Gastrocnemius medialis (tissue), 4 donors: ENCODE measurements around the gene ALDOA.

Source experiments
- POLR2A ChIP-seq, 2 donors: fragments of 450-650 bp; IDR thresholded peaks; one replicate each; pipeline ENCODE4 v1.6.1; 2017; ENCODE audit warnings: antibody characterized with exemption in 2 of 2, mild to moderate bottlenecking in 2 of 2, moderate library complexity in 2 of 2
- TF ChIP-seq, protein P1 (sequence below), 5 experiments: fragments of 450-650 bp in 3 of 5; fragments of 200-600 bp in 2 of 5; sonication (generic) in 2 of 5; IDR thresholded peaks in 4 of 5; conservative IDR thresholded peaks in 1 of 5; 1 replicate in 4 of 5; 2 replicates in 1 of 5; pipeline ENCODE4 v1.5.1; 2016 to 2019; ENCODE audit warnings: antibody characterized with exemption in 5 of 5, mild to moderate bottlenecking in 3 of 5, moderate library complexity in 3 of 5

DNA sequence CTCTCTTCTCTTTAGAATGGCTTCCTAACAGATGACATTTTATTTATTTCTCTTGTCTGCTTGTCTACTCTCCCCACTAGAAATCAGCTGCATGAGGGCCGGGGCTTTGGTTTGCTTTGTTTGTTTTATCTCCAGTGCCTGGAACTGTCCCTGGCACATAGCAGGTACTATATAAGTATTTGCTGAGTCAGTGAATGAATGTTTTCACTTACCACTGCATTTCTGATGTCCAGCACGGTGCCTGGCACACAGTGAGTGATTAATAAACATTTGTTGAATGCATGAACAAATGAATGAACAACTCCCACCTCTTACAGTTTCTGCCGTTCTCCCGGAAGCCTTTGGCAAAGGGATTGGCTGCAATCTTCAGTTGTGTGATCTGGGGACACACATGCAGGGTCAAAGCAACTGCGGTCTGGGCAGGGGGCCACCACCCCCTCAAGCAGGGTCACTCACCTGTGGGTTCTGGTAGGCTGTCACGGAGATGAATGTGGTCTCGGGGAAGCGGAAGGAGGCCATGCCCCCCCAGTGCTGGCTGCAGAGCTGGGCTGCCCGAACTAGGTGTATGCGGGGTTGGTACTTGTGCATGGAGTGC lies 22.8 kb downstream of the ALDOA start:
- TF ChIP-seq, protein P1, sequence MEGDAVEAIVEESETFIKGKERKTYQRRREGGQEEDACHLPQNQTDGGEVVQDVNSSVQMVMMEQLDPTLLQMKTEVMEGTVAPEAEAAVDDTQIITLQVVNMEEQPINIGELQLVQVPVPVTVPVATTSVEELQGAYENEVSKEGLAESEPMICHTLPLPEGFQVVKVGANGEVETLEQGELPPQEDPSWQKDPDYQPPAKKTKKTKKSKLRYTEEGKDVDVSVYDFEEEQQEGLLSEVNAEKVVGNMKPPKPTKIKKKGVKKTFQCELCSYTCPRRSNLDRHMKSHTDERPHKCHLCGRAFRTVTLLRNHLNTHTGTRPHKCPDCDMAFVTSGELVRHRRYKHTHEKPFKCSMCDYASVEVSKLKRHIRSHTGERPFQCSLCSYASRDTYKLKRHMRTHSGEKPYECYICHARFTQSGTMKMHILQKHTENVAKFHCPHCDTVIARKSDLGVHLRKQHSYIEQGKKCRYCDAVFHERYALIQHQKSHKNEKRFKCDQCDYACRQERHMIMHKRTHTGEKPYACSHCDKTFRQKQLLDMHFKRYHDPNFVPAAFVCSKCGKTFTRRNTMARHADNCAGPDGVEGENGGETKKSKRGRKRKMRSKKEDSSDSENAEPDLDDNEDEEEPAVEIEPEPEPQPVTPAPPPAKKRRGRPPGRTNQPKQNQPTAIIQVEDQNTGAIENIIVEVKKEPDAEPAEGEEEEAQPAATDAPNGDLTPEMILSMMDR (IDR thresholded peaks at IDR 0.05 in 4 of 5, conservative IDR thresholded peaks at IDR 0.05 in 1 of 5) = no peak
- TF ChIP-seq POLR2A (IDR thresholded peaks at IDR 0.05) = no peak
